Nephron (organoid): ENCODE measurements around the gene RBP3.

Experiments used
- H3K27ac Mint-ChIP-seq, 3 experiments: 2 replicates each; pipeline ENCODE4 v1.8.0; 2020; ENCODE audit warnings: mixed read lengths in 3 of 3, mild to moderate bottlenecking in 2 of 3, moderate library complexity in 1 of 3
- H3K27me3 Mint-ChIP-seq: 2 replicates; pipeline ENCODE4 v1.8.0; 2021; ENCODE audit warnings: low read depth, mild to moderate bottlenecking, moderate library complexity, mixed read lengths
- H3K36me3 Mint-ChIP-seq: 2 replicates; pipeline ENCODE4 v1.8.0; 2020; ENCODE audit warnings: low read depth, mixed read lengths
- H3K4me1 Mint-ChIP-seq: 2 replicates; pipeline ENCODE4 v1.8.0; 2020; ENCODE audit warnings: mixed read lengths
- H3K4me3 Mint-ChIP-seq, 3 experiments: 2 replicates each; pipeline ENCODE4 v1.8.0; 2020; ENCODE audit warnings: mild to moderate bottlenecking in 3 of 3, mixed read lengths in 3 of 3, moderate library complexity in 2 of 3
- H3K9me3 Mint-ChIP-seq: 2 replicates; pipeline ENCODE4 v1.8.0; 2020; ENCODE audit warnings: mixed read lengths
- TF ChIP-seq, protein P1 (sequence below), 3 experiments: fragments of 200-600 bp; sonication (generic); IDR thresholded peaks; one replicate each; pipeline ENCODE4 v1.5.0; 2021; ENCODE audit warnings: antibody characterized with exemption in 3 of 3; ENCODE audit not compliant: unreplicated experiment in 3 of 3

RBP3 gene

DNA sequence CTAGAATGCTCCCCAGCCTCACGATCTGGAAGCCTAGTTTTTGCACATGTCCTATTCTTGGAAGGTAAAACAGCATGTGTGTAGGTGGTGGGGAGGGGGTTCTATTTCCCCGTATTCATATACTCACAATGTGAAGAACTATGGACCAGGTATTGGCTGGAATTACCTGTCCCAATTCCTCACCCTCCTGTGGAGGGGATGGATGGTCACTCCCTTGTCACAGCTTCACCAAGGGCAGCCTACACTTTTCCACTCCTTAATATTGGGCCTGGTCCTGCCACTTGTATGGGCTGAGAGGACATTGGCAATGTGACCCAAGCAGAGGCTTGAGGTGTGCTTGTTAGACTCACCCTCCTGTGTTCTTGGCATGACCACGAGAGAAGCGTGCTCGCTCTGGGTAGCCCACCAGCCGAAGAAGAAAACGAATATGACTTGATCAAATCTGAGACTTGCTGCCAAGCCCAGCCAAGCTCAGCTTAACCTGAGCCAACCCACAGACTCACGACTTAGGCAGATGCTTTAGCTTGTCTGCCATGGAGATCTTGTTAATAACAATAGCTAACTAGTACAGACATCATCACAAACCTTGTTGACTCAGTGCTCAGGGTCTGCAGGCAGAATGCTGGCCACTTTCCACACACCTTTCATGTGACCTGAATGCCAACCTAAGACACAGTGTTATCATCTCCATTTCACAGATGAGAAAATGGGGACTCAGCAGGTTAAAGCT lies 18.7 kb downstream of the RBP3 start:
- Mint-ChIP-seq H3K9me3 (no peaks in the 10 kb centered on the region), H3K36me3 (no peaks in the 10 kb centered on the region), H3K4me3 (no peak overlapping the region), H3K4me1 (peaks cover 12% of the 10 kb centered on the region), H3K27me3 (peaks cover 10% of the 10 kb centered on the region), H3K27ac (no peak overlapping the region)
- TF ChIP-seq, protein P1, sequence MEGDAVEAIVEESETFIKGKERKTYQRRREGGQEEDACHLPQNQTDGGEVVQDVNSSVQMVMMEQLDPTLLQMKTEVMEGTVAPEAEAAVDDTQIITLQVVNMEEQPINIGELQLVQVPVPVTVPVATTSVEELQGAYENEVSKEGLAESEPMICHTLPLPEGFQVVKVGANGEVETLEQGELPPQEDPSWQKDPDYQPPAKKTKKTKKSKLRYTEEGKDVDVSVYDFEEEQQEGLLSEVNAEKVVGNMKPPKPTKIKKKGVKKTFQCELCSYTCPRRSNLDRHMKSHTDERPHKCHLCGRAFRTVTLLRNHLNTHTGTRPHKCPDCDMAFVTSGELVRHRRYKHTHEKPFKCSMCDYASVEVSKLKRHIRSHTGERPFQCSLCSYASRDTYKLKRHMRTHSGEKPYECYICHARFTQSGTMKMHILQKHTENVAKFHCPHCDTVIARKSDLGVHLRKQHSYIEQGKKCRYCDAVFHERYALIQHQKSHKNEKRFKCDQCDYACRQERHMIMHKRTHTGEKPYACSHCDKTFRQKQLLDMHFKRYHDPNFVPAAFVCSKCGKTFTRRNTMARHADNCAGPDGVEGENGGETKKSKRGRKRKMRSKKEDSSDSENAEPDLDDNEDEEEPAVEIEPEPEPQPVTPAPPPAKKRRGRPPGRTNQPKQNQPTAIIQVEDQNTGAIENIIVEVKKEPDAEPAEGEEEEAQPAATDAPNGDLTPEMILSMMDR (IDR thresholded peaks at IDR 0.05; ENCODE audit: unreplicated experiment in 3 of 3): no peak

DNA sequence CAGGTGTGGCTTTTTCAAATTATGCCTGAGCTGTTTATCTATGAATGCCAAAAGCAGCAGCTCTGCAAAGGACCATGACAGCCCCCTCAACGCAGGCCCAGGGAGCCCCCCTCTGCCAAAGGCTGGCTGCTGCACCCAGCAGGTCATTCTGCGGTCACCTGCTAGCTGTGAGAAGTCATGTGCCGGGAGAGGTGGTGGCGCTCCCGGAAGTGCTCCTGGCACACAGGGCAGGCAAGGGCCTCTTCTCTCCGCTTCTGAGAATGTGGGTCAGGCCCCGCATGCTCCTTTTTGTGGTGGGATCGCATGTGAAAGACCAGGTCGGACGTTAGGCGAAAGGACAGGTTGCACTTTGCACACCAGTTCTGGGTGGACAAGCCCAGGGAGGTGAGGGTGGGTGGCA lies 19.5 kb downstream of the RBP3 start:
- Mint-ChIP-seq H3K9me3 (no peaks in the 10 kb centered on the region), H3K4me3 (no peak overlapping the region), H3K27ac (no peak overlapping the region), H3K27me3 (peaks cover 10% of the 10 kb centered on the region), H3K36me3 (no peaks in the 10 kb centered on the region), H3K4me1 (peaks cover 12% of the 10 kb centered on the region)
- TF ChIP-seq, protein P1 (IDR thresholded peaks at IDR 0.05; ENCODE audit: unreplicated experiment in 3 of 3): no peak

DNA sequence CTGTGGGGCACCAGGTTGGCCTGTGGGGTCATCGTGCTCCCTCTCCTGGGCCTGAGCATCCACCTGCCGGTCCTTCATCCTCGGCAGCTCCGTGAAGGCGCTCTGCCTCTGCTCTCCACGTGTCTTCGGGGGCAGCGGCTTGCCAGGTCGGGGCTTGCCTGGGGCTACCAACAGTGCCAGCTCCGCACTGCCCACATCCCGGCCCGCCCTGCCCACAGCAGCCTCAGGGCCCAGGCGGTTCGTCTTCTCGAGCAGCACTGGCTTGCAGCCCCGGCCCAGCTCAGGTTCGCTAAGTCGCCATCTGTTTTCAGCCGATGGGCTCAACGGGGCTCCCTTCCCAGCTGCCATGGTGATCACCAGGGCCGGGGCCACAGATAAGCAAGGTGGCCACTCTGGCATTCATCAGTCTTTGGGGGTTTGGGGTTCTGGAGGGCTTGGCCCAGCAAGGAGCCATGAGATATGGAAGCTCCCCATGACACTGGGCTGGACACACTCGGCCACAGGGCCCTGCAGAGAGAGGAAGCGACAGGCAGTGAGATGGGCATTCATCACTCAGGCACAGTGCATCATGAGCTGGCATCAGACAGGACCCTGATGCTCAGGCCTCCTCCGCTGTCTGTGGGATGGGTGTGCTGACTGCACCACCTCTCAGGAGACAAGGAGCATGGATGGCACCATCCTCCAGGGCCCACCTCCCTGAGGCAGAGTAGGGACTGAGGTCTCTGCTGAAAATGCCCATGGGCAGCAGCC lies 20.4 kb downstream of the RBP3 start:
- Mint-ChIP-seq H3K9me3 (no peaks in the 10 kb centered on the region), H3K4me3 (no peak overlapping the region), H3K27ac (no peak overlapping the region), H3K4me1 (peaks cover 18% of the 10 kb centered on the region), H3K27me3 (peaks cover 14% of the 10 kb centered on the region), H3K36me3 (no peaks in the 10 kb centered on the region)
- TF ChIP-seq, protein P1 (IDR thresholded peaks at IDR 0.05; ENCODE audit: unreplicated experiment in 3 of 3): no peak

DNA sequence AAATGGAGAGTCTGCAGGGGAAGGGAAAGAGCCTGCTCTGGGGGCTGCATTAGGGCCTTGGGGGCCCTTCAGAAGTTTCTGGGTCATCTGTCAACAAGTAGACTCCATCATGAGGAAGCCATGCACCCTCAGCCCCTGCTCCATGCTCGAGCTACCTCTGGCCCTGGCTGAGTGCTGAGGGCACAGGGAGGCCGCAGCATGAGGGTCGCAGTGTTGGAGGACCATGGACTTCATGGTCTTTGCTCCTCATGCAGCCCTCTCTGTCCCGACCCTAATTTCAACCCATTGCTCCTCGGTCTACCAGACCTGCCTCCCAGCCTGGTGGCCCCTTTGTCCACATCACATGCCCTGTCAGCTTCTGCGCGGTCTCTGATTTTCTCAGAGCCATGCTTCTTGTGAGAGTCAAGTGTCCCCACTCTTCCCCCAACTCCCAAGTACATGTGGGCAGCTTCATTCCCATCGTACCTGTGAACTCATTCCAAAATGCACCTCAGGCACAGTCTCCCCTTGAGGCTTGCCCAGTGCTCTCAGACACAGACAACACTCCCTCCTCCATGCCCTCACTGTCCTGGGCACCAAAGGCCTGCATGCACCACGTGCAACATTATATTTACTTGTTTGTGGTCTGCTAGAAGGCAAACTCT lies 21.2 kb downstream of the RBP3 start:
- Mint-ChIP-seq H3K27me3 (peaks cover 14% of the 10 kb centered on the region), H3K27ac (peak overlapping the region in 1 of 3 experiments; percentile 40), H3K4me3 (no peak overlapping the region), H3K4me1 (peaks cover 15% of the 10 kb centered on the region), H3K36me3 (no peaks in the 10 kb centered on the region), H3K9me3 (no peaks in the 10 kb centered on the region)
- TF ChIP-seq, protein P1 (IDR thresholded peaks at IDR 0.05; ENCODE audit: unreplicated experiment in 3 of 3): no peak

DNA sequence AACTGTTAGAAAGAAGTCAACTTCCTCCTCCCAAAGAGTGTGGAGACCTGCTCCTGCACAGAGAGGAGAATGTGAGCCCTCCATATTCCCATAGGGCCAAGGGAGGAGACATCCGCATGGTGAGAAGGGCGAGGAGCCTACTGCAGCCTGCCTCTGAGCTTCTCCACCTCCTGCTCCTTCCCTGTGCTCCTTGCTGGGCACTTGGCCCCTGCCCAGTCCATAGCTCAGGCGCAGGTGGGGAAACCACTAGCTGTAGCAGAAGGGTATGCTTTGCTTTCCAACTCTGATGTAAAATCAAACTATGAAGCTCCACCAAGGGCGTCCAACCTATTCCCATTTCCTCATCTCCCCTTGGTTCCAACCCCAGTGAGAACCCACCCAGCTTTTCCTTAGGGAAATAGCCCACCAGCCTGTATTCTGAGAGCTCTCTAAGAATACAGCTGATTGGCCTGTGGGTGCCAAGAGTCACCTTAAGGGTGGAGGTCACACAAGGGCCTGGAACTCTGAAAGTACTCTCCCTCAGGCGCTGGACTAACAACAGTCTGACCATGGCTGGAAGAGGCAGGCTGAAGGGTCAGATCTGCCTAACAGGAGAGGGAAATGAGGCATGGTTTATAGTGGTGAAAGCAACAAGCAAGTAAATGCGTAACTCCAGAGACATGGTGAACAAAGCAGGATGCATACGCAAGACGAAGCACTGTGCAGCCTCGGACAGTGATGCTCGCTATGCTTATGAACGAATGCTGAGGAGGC lies 22.0 kb downstream of the RBP3 start:
- Mint-ChIP-seq H3K27me3 (peaks cover 14% of the 10 kb centered on the region), H3K4me1 (peaks cover 19% of the 10 kb centered on the region), H3K36me3 (no peaks in the 10 kb centered on the region), H3K27ac (peak overlapping the region in 1 of 3 experiments; percentile 82), H3K9me3 (no peaks in the 10 kb centered on the region), H3K4me3 (no peak overlapping the region)
- TF ChIP-seq, protein P1 (IDR thresholded peaks at IDR 0.05; ENCODE audit: unreplicated experiment in 3 of 3): no peak
